ENCODE results near the gene FCMR.

The FCMR gene

DNA sequence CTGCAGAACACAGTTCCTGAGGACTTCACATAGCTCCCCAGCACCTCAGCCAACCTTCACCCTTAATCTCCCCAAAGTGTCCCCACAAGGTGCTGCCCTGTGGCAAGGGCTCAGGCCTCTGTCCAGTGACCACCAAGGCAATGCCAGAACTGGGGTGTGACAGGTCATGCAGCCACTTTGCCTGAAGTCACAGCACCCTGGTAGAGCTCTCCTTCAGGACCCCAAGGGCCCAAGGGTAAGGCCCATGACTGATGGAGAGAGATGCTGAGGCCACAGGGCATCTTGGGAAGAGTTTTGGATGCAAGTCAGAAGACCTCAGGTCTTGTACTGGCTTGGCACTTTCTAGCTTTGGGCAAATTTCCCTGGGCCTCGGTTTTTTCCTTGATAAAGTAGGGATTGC lies 783 bp upstream of the FCMR start:
- peak overlapping the region; percentile 72 for H3K4me2 ChIP-seq (ENCODE audit: low read depth, low read length, poor library complexity, severe bottlenecking)
- TF ChIP-seq, protein P1, sequence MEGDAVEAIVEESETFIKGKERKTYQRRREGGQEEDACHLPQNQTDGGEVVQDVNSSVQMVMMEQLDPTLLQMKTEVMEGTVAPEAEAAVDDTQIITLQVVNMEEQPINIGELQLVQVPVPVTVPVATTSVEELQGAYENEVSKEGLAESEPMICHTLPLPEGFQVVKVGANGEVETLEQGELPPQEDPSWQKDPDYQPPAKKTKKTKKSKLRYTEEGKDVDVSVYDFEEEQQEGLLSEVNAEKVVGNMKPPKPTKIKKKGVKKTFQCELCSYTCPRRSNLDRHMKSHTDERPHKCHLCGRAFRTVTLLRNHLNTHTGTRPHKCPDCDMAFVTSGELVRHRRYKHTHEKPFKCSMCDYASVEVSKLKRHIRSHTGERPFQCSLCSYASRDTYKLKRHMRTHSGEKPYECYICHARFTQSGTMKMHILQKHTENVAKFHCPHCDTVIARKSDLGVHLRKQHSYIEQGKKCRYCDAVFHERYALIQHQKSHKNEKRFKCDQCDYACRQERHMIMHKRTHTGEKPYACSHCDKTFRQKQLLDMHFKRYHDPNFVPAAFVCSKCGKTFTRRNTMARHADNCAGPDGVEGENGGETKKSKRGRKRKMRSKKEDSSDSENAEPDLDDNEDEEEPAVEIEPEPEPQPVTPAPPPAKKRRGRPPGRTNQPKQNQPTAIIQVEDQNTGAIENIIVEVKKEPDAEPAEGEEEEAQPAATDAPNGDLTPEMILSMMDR (conservative IDR thresholded peaks at IDR 0.05; ENCODE audit: low read length) = no peak
- TF ChIP-seq EZH2phosphoT487 (IDR thresholded peaks at IDR 0.05; ENCODE audit: borderline replicate concordance) = no peak
- no peaks in the 10 kb centered on the region for H3K79me2 ChIP-seq (ENCODE audit: insufficient read depth, low read length)
- H3K4me1 ChIP-seq (ENCODE audit: insufficient read depth, low read length, poor library complexity, severe bottlenecking) = peaks cover 33% of the 10 kb centered on the region
- H3K4me3 ChIP-seq (ENCODE audit: low read length, poor library complexity, severe bottlenecking) = peak overlapping the region; percentile 56
- no peaks in the 10 kb centered on the region for H3K9me2 ChIP-seq (replicated peaks; ENCODE audit: low read depth, low read length)
- no peaks in the 10 kb centered on the region for H3K9me3 ChIP-seq (ENCODE audit: insufficient read depth, low read depth, low read length)
- H3K9ac ChIP-seq (ENCODE audit: low read depth, low read length, poor library complexity, severe bottlenecking) = peak overlapping the region; percentile 63
- no peaks in the 10 kb centered on the region for H3F3A ChIP-seq (ENCODE audit: low read depth)
- H2AFZ ChIP-seq (ENCODE audit: low read length) = no peak overlapping the region
- H3K36me3 ChIP-seq (ENCODE audit: insufficient read depth, low read length) = no peaks in the 10 kb centered on the region
- no peaks in the 10 kb centered on the region for H4K20me1 ChIP-seq (ENCODE audit: insufficient read depth, low read length, poor library complexity, severe bottlenecking)
- H3K27me3 ChIP-seq (ENCODE audit: insufficient read depth, low read length, poor library complexity, severe bottlenecking) = no peaks in the 10 kb centered on the region

DNA sequence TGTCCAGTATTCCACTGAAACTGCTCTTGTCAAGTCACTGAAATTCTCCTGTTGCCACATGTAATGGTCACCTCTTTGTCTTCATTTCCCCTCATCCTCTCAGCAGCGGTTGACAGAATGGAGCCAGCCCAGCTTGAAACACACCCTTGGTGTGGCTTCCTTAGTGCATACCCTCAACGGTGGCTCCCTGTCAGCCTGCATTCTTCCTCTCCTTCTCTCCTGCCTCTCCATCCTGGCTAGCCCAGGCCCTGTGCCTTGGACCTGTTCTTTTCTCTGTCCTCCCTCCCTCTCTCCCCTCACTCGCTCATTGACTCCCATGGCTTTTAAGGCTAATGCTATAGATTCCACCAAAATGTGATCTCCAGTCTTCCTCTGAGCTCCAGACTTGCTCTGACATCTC lies 3.7 kb downstream of the FCMR start:
- TF ChIP-seq, protein P1 (conservative IDR thresholded peaks at IDR 0.05; ENCODE audit: low read length) = no peak
- TF ChIP-seq EZH2phosphoT487 (IDR thresholded peaks at IDR 0.05; ENCODE audit: borderline replicate concordance) = no peak
- Histone ChIP-seq H3K27me3 (ENCODE audit: insufficient read depth, low read length, poor library complexity, severe bottlenecking) (no peaks in the 10 kb centered on the region), H3K4me2 (ENCODE audit: low read depth, low read length, poor library complexity, severe bottlenecking) (no peak overlapping the region), H3K79me2 (ENCODE audit: insufficient read depth, low read length) (no peaks in the 10 kb centered on the region), H3K4me3 (ENCODE audit: low read length, poor library complexity, severe bottlenecking) (no peak overlapping the region), H2AFZ (ENCODE audit: low read length) (no peak overlapping the region), H3K9me3 (ENCODE audit: insufficient read depth, low read depth, low read length) (no peaks in the 10 kb centered on the region), H3K36me3 (ENCODE audit: insufficient read depth, low read length) (no peaks in the 10 kb centered on the region), H3K9ac (ENCODE audit: low read depth, low read length, poor library complexity, severe bottlenecking) (no peak overlapping the region), H4K20me1 (ENCODE audit: insufficient read depth, low read length, poor library complexity, severe bottlenecking) (no peaks in the 10 kb centered on the region), H3K4me1 (ENCODE audit: insufficient read depth, low read length, poor library complexity, severe bottlenecking) (peaks cover 24% of the 10 kb centered on the region), H3F3A (ENCODE audit: low read depth) (no peaks in the 10 kb centered on the region), H3K9me2 (replicated peaks; ENCODE audit: low read depth, low read length) (no peaks in the 10 kb centered on the region)

GRCh38 chr1:206916000-206916709 lies 5.6 kb downstream of the FCMR start:
- Histone ChIP-seq H3K79me2 (ENCODE audit: insufficient read depth, low read length) (no peaks in the 10 kb centered on the region), H3K36me3 (ENCODE audit: insufficient read depth, low read length) (no peaks in the 10 kb centered on the region), H3K4me2 (ENCODE audit: low read depth, low read length, poor library complexity, severe bottlenecking) (no peak overlapping the region), H3K27me3 (ENCODE audit: insufficient read depth, low read length, poor library complexity, severe bottlenecking) (no peaks in the 10 kb centered on the region), H3K4me1 (ENCODE audit: insufficient read depth, low read length, poor library complexity, severe bottlenecking) (peaks cover 5% of the 10 kb centered on the region), H3K4me3 (ENCODE audit: low read length, poor library complexity, severe bottlenecking) (no peak overlapping the region), H2AFZ (ENCODE audit: low read length) (no peak overlapping the region), H4K20me1 (ENCODE audit: insufficient read depth, low read length, poor library complexity, severe bottlenecking) (no peaks in the 10 kb centered on the region), H3K9me3 (ENCODE audit: insufficient read depth, low read depth, low read length) (no peaks in the 10 kb centered on the region), H3F3A (ENCODE audit: low read depth) (no peaks in the 10 kb centered on the region), H3K9ac (ENCODE audit: low read depth, low read length, poor library complexity, severe bottlenecking) (no peak overlapping the region), H3K9me2 (replicated peaks; ENCODE audit: low read depth, low read length) (no peaks in the 10 kb centered on the region)
- no peak for TF ChIP-seq EZH2phosphoT487 (IDR thresholded peaks at IDR 0.05; ENCODE audit: borderline replicate concordance)
- TF ChIP-seq, protein P1 (conservative IDR thresholded peaks at IDR 0.05; ENCODE audit: low read length) = no peak

Data from Loucy (cell line).